Lower leg skin (tissue), 4 donors: Measurements from ENCODE around the gene CYSLTR2. TPM values are rescaled to one million over a fixed set of nuclear protein-coding genes. Genes with fewer than 3 reads are reported as not detected.

Experiments
- DNase-seq, 2 donors: peaks; one replicate each; pipeline ENCODE4 v3.0.0-alpha.2; 2019; ENCODE audit warnings: low spot score in 2 of 2
- H3K4me3 ChIP-seq: fragments of 200-600 bp; sonication (generic); 2 replicates; pipeline ENCODE4 v1.5.1; 2017; ENCODE audit warnings: mild to moderate bottlenecking, low read depth; ENCODE audit not compliant: poor library complexity, severe bottlenecking
- POLR2A ChIP-seq, 2 donors: fragments of 450-650 bp; IDR thresholded peaks; one replicate each; pipeline ENCODE4 v1.6.1; 2016 to 2017; ENCODE audit warnings: antibody characterized with exemption in 2 of 2, mild to moderate bottlenecking in 1 of 2, moderate library complexity in 1 of 2
- WGBS, 2 donors: methylation state at CpG; one replicate each; pipeline ENCODE4 v1.1.5; 2018; 5-methylcytosine and 5-hydroxymethylcytosine counted together
- intact Hi-C: fragments of 100-400 bp; cut with DNase I; formaldehyde crosslinking; loops from one replicate; pipeline ENCODE4 v1.15.0; 2023; ENCODE audit warnings: low total_unique reads
- total RNA-seq, 4 donors: library from RNA; depleted of rRNA; stranded (reverse); fragments of >200 nt; gene quantifications; one replicate each; pipeline ENCODE4 v1.1.0, GENCODE V29; 2016
- TF ChIP-seq, protein P1 (sequence below), 3 donors: fragments of 450-650 bp; IDR thresholded peaks; one replicate each; pipeline ENCODE4 v1.5.1; 2016; ENCODE audit warnings: antibody characterized with exemption in 3 of 3, mild to moderate bottlenecking in 3 of 3, moderate library complexity in 2 of 3

The CYSLTR2 gene
- total RNA-seq, 4 donors from 2014 or later: 0.30 to 2.2 (median 1.4) TPM

DNA sequence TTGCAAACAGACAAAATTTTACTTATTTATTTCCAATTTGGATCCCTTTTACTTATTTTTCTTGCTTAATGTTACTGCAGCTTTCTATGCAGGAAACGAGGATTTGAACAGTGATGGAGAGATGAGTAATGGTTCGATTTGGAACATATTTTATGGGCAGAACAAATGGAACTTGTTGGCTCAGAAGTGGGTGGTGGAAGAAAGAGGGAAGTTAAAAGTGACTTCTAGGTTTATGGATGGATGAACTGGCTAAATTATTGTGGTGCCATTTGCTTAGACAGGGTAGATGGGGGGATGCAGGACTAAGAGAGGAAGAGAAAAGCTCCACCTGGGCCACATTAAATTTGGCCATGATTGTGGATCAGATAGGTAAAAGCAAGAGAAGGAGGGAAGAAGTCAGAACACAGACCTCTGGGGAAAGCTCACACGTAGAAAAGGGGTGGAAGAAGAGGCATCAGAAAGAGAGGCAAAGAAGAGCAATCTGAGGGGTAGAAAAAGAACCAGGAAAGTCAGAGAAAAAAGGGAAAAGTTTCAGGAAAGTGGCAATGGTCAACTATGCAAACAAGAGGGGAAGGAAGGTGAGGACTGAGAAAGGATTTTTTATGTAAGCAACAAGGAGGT is 768 bp upstream of the CYSLTR2 start:
- WGBS, 2 donors: 47 to 51% methylated on average over 3 of the region's 3 CpGs
- TF ChIP-seq POLR2A (IDR thresholded peaks at IDR 0.05): no peak
- TF ChIP-seq, protein P1, sequence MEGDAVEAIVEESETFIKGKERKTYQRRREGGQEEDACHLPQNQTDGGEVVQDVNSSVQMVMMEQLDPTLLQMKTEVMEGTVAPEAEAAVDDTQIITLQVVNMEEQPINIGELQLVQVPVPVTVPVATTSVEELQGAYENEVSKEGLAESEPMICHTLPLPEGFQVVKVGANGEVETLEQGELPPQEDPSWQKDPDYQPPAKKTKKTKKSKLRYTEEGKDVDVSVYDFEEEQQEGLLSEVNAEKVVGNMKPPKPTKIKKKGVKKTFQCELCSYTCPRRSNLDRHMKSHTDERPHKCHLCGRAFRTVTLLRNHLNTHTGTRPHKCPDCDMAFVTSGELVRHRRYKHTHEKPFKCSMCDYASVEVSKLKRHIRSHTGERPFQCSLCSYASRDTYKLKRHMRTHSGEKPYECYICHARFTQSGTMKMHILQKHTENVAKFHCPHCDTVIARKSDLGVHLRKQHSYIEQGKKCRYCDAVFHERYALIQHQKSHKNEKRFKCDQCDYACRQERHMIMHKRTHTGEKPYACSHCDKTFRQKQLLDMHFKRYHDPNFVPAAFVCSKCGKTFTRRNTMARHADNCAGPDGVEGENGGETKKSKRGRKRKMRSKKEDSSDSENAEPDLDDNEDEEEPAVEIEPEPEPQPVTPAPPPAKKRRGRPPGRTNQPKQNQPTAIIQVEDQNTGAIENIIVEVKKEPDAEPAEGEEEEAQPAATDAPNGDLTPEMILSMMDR (IDR thresholded peaks at IDR 0.05): no peak
- intact Hi-C loops: no loop called here
- no peak overlapping the region for H3K4me3 ChIP-seq
- no peak for DNase-seq

DNA sequence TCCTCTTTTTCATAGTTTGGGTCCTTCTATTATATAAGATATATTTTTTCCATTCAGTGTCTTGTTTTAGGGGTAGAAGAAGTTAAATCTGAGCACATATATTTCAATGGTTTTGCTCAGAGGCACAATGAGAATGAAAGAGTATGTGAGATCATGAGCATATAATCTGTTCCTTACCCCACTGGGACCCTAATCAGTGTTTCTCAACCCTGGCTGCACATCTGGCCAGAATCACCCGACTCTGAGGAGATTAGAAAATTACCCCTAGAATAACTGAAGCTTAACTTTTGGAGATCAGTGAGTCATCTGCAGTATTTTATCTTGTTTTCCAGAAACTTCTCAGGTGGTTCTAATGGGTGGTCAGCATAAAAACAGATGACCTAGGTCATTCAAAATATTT is 782 bp downstream of the CYSLTR2 start:
- DNase-seq: no peak
- intact Hi-C loops: no loop called here
- 45 to 58% methylated on average over 1 of the region's 1 CpG for WGBS, 2 donors
- TF ChIP-seq POLR2A (IDR thresholded peaks at IDR 0.05): no peak
- TF ChIP-seq, protein P1 (IDR thresholded peaks at IDR 0.05): no peak
- no peak overlapping the region for H3K4me3 ChIP-seq

DNA sequence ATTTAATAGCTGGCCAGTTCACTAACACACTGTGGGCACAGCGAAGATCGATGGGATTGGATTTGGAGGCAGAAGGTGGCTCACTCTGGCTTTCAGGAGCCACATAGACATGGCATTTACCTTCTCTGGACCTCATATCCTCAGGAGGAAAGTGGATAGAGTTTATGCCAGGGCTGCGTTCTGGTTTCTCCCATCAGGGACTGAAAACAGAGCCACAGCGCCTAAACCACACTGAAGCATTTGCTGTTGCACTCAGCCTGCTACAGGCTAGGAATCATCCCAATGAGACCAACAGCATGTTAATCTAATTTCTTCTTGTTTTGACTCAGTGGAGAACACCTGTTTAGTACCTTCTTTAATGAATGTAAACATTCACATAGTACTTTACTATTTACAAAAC is 1.6 kb downstream of the CYSLTR2 start:
- intact Hi-C loops: no loop called here
- no peak overlapping the region for H3K4me3 ChIP-seq
- WGBS, 2 donors: 83 to 91% methylated on average over 4 of the region's 4 CpGs
- TF ChIP-seq, protein P1 (IDR thresholded peaks at IDR 0.05): no peak
- no peak for TF ChIP-seq POLR2A (IDR thresholded peaks at IDR 0.05)
- no peak for DNase-seq

DNA sequence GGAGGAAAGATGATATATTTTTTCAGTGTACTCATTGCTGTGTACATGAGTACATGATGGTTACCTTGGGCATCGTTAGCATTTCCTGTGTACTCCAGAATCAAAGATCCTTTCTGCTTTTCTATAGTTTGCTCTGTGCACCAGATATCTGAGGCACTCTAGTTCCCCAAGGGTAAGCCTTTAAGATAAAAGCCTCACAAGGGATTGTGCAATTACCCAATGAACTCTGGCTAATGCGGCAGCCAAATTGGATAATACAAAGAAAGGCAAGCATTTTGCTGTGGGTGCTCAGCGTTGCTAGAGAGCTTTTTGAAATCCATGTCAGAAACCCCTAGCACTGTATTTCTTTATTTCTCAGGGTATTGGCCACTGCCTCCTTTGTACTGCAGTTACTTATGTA is 2.9 kb downstream of the CYSLTR2 start:
- no peak overlapping the region for H3K4me3 ChIP-seq
- intact Hi-C loops: no loop called here
- 60 to 70% methylated on average over 3 of the region's 3 CpGs for WGBS, 2 donors
- TF ChIP-seq POLR2A (IDR thresholded peaks at IDR 0.05): no peak
- TF ChIP-seq, protein P1 (IDR thresholded peaks at IDR 0.05): no peak
- DNase-seq: no peak

DNA sequence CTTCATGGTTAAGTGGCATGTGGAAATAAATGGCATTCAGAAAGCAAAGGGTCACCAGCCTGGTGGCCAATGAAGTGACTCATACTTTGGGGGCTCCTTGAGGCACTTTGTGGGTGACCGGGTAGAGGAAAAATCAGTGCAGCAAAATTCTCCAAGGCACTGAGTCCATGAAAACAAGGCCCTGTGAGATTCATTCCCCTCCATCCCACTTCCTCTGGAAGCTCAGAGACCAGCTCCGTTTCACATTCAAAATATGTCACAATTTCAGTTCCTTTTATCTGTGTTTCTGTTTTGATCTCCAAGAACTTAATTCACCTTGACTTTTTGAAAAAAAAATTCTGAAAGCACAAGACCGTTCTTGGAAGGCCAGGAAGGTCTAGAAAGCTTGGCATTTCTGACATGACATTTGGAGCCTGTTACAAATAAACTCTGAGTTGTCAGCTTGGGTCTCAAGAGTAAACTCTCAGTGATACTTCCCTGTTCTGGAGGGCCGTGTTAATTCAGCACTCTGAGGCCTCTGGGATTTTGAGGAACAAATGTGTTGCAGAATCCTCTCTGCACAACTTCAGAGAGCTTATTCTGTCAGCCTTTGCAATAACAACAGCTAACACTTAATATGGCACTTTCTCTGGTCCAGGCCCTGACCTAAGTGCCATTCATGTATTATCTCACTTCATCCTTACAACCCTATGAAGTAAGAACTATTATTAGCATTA is 6.8 kb downstream of the CYSLTR2 start:
- WGBS, 2 donors: 33 to 53% methylated on average over 4 of the region's 4 CpGs
- TF ChIP-seq, protein P1 (IDR thresholded peaks at IDR 0.05): no peak
- TF ChIP-seq POLR2A (IDR thresholded peaks at IDR 0.05): no peak
- no peak overlapping the region for H3K4me3 ChIP-seq
- DNase-seq: no peak
- intact Hi-C loops: no loop called here
